Neural cell (in vitro differentiated cells): ENCODE results near the gene SLC37A1. TPM values are rescaled to one million over a fixed set of nuclear protein-coding genes. Genes with fewer than 3 reads are reported as not detected.

Experiments
- H2AFZ ChIP-seq: fragments of 200-600, 300-800 bp; sonication (generic), shearing (Covaris generic); 2 replicates; pipeline ENCODE4 v1.6.0; 2014; ENCODE audit warnings: low read depth, mild to moderate bottlenecking, antibody characterized with exemption, low read length, moderate library complexity
- H3F3A ChIP-seq: fragments of 200-600 bp; shearing (Covaris generic); 2 replicates; pipeline ENCODE4 v1.6.1; 2016; ENCODE audit warnings: mild to moderate bottlenecking, moderate library complexity, mixed read lengths, antibody characterized with exemption, low read length; ENCODE audit not compliant: insufficient read depth, poor library complexity, severe bottlenecking
- H3K27ac ChIP-seq: fragments of 200-600, 300-800 bp; sonication (generic), shearing (Covaris generic); 2 replicates; pipeline ENCODE4 v1.5.1; 2014; ENCODE audit warnings: mild to moderate bottlenecking, low read length, moderate library complexity
- H3K27me3 ChIP-seq: fragments of 300-800, 200-600 bp; sonication (generic), shearing (Covaris generic); 2 replicates; pipeline ENCODE4 v1.6.0; 2014; ENCODE audit warnings: mild to moderate bottlenecking, low read depth, low read length, moderate library complexity; ENCODE audit not compliant: insufficient read depth
- H3K36me3 ChIP-seq: fragments of 300-800, 200-600 bp; sonication (generic), shearing (Covaris generic); 2 replicates; pipeline ENCODE4 v1.5.1; 2014; ENCODE audit warnings: mild to moderate bottlenecking, antibody characterized with exemption, low read length, moderate library complexity; ENCODE audit not compliant: insufficient read depth
- H3K4me2 ChIP-seq: fragments of 300-800, 200-600 bp; sonication (generic), shearing (Covaris generic); 2 replicates; pipeline ENCODE4 v1.6.0; 2014; ENCODE audit warnings: mild to moderate bottlenecking, low read length
- H3K4me3 ChIP-seq: fragments of 300-800, 200-600 bp; sonication (generic), shearing (Covaris generic); 2 replicates; pipeline ENCODE4 v1.5.1; 2014; ENCODE audit warnings: mild to moderate bottlenecking, low read length, moderate library complexity
- H3K79me2 ChIP-seq: fragments of 200-600 bp; shearing (Covaris generic); replicated peaks from 2 replicates; pipeline ENCODE4 v1.6.0; 2014; ENCODE audit warnings: mild to moderate bottlenecking, low read length, moderate library complexity; ENCODE audit not compliant: insufficient read depth
- H3K9ac ChIP-seq: fragments of 300-800, 200-600 bp; sonication (generic), shearing (Covaris generic); 2 replicates; pipeline ENCODE4 v1.6.1; 2016; ENCODE audit warnings: mild to moderate bottlenecking, low read length, mixed read lengths
- H3K9me2 ChIP-seq: fragments of 200-600 bp; shearing (Covaris generic); 2 replicates; pipeline ENCODE4 v1.6.1; 2016; ENCODE audit warnings: mild to moderate bottlenecking, low read length, mixed read lengths; ENCODE audit not compliant: insufficient read depth
- H3K9me3 ChIP-seq: fragments of 200-600, 300-800 bp; sonication (generic), shearing (Covaris generic); 2 replicates; pipeline ENCODE4 v1.6.1; 2016; ENCODE audit warnings: mild to moderate bottlenecking, mixed run types, low read length, moderate library complexity, mixed read lengths
- H4K20me1 ChIP-seq: fragments of 200-600 bp; shearing (Covaris generic); 2 replicates; pipeline ENCODE4 v1.6.1; 2016; ENCODE audit warnings: mild to moderate bottlenecking, mixed run types; ENCODE audit not compliant: insufficient read depth
- EP300 ChIP-seq: fragments of 450-650 bp; conservative IDR thresholded peaks from 2 replicates; pipeline ENCODE4 v1.6.1; 2014; ENCODE audit warnings: antibody characterized with exemption, mild to moderate bottlenecking, moderate library complexity; ENCODE audit not compliant: poor library complexity, severe bottlenecking
- EZH2 ChIP-seq: fragments of 200-600, 300-800 bp; shearing (Covaris generic), sonication (generic); IDR thresholded peaks from 2 replicates; pipeline ENCODE4 v1.6.1; 2014; ENCODE audit warnings: antibody characterized with exemption, low read length, borderline replicate concordance, mild to moderate bottlenecking; ENCODE audit not compliant: insufficient read depth, poor library complexity, severe bottlenecking
- MXI1 ChIP-seq: fragments of 450-650 bp; conservative IDR thresholded peaks from 2 replicates; pipeline ENCODE4 v1.6.1; 2014; ENCODE audit warnings: antibody characterized with exemption, mild to moderate bottlenecking; ENCODE audit not compliant: poor library complexity, severe bottlenecking
- POLR2AphosphoS5 ChIP-seq: IDR thresholded peaks from 2 replicates; pipeline ENCODE4 v1.6.1; 2012
- RAD21 ChIP-seq: fragments of 450-650 bp; conservative IDR thresholded peaks from 2 replicates; pipeline ENCODE4 v1.6.1; 2014; ENCODE audit warnings: antibody characterized with exemption, mild to moderate bottlenecking, moderate library complexity
- REST ChIP-seq: IDR thresholded peaks from 2 replicates; pipeline ENCODE4 v1.6.1; 2012; ENCODE audit warnings: borderline replicate concordance
- SMC3 ChIP-seq: fragments of 450-650 bp; conservative IDR thresholded peaks from 2 replicates; pipeline ENCODE4 v1.6.1; 2014; ENCODE audit warnings: antibody characterized with exemption, mild to moderate bottlenecking, moderate library complexity; ENCODE audit not compliant: poor library complexity
- TAF1 ChIP-seq: IDR thresholded peaks from 2 replicates; pipeline ENCODE4 v1.6.1; 2012; ENCODE audit warnings: low read depth
- polyA plus RNA-seq: library from polyadenylated mRNA; depleted of rRNA; stranded (reverse); fragments of >200 nt; gene quantifications from 2 replicates; pipeline ENCODE4 v1.2.3, GENCODE V29; 2014
- TF ChIP-seq, protein P1 (sequence below): fragments of 450-650 bp; IDR thresholded peaks from 2 replicates; pipeline ENCODE4 v1.5.1; 2014; ENCODE audit warnings: antibody characterized with exemption, mild to moderate bottlenecking, moderate library complexity; ENCODE audit not compliant: poor library complexity, severe bottlenecking

SLC37A1 gene
- polyA plus RNA-seq, 1 donor from 2014 or later = 60.7 TPM

GRCh38 chr21:42524341-42525028 lies 10.8 kb downstream of the SLC37A1 start:
- Histone ChIP-seq H2AFZ (peak overlapping the region; percentile 7), H3K27ac (peak overlapping the region; percentile 74), H3K36me3 (peaks cover 11% of the 10 kb centered on the region), H4K20me1 (no peaks in the 10 kb centered on the region), H3F3A (no peaks in the 10 kb centered on the region), H3K79me2 (peaks cover 22% of the 10 kb centered on the region), H3K4me2 (peak overlapping the region; percentile 62), H3K9me3 (no peaks in the 10 kb centered on the region), H3K9me2 (no peaks in the 10 kb centered on the region), H3K9ac (peak overlapping the region; percentile 54), H3K27me3 (no peaks in the 10 kb centered on the region), H3K4me3 (peak overlapping the region; percentile 62)
- TF ChIP-seq RAD21 (no peak), MXI1 (no peak), SMC3 (no peak), EP300 (peak; percentile 21), POLR2AphosphoS5 (no peak), TAF1 (peak; percentile 16), REST (no peak), EZH2 (no peak)
- TF ChIP-seq, protein P1, sequence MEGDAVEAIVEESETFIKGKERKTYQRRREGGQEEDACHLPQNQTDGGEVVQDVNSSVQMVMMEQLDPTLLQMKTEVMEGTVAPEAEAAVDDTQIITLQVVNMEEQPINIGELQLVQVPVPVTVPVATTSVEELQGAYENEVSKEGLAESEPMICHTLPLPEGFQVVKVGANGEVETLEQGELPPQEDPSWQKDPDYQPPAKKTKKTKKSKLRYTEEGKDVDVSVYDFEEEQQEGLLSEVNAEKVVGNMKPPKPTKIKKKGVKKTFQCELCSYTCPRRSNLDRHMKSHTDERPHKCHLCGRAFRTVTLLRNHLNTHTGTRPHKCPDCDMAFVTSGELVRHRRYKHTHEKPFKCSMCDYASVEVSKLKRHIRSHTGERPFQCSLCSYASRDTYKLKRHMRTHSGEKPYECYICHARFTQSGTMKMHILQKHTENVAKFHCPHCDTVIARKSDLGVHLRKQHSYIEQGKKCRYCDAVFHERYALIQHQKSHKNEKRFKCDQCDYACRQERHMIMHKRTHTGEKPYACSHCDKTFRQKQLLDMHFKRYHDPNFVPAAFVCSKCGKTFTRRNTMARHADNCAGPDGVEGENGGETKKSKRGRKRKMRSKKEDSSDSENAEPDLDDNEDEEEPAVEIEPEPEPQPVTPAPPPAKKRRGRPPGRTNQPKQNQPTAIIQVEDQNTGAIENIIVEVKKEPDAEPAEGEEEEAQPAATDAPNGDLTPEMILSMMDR = no peak

DNA sequence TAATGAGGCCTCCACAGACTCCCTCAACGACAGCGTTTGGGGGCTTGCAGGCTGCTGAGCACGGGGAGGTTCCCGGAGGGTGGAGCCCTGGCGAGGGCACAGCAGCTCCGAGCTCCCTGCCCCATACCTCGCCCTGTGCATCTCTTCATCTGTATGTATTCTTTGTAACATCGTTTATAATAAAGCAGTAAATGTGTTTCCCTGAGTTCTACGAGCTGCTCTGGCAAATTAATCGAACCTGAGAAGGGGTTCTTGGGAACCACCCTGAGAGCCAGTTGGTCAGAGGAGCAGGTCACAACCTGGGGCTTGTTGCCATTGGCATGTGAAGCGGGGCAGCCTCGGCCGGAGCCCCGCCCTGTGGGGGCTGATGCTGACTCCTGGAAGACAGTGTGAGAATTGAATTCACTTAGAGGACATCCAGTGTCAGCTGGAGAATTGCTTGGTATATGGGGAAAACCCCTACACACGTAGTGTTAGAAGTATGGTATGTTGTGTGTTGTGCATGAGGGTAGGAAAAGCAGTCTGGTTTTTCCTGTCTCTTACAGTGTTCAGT lies 11.5 kb downstream of the SLC37A1 start:
- Histone ChIP-seq H3K9me2 (no peaks in the 10 kb centered on the region), H3K79me2 (peaks cover 22% of the 10 kb centered on the region), H3K4me2 (peak overlapping the region; percentile 62), H3K36me3 (peaks cover 11% of the 10 kb centered on the region), H3K27ac (peak overlapping the region; percentile 74), H3K27me3 (no peaks in the 10 kb centered on the region), H3K9ac (peak overlapping the region; percentile 54), H3K4me3 (peak overlapping the region; percentile 62), H4K20me1 (no peaks in the 10 kb centered on the region), H3K9me3 (no peaks in the 10 kb centered on the region), H3F3A (no peaks in the 10 kb centered on the region), H2AFZ (no peak overlapping the region)
- TF ChIP-seq POLR2AphosphoS5 (peak; percentile 4), MXI1 (no peak)
